ENCODE measurements around the gene CDK11B.
"Not testable (repeated sequence)": the region's sequence is repeated elsewhere in the genome, so short reads cannot be mapped to it uniquely, and the experiment has no call there.

DNA sequence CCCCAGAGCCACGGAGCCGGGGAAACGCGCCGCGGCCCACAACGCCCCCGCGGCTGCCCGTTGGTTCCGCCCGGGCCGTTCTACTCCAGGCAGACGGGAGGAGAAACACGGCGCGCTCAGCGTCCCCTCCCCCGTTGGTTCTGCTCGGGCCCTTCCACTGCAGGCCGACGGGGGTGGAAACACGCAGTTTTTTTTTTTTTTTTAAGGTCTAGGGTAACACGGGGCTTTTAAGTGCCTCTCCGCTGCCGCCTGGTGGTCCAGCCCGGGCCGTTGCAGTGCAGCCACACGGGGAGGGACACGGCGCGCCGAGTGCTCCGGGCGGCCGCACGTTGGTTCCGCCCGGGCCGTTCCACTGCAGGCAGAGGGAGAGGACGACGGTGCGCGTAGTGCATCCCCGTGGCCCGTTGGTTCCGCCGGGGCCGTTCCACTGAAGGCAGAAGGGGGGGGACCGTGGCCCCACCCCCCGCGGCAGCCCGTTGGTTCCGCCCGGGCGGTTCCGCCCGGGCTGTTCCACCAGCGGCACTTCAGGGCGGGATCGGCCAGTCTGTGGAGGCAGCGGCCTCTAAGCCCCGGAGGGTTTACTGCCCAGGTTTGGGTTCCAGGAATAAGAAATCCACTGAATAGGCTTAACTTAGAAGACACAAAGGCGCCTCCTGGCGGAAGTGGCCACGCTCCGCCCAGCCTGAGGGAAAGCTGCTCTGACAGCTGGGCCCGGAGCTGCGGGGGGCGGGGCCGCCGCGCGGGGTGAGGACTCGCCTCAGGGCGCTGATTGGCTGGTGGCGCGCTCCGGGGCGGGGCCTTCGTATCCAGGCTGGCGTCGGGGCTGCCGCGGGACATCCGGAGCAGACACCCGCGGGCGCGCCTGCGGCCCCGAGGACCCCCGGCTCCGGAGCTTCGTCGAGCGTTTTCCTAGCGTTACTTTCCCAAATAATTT lies 34.2 kb upstream of the CDK11B start, which contains the start of gene SLC35E2B:
- TF ChIP-seq SP1 (IDR thresholded peaks at IDR 0.05; ENCODE audit: low read depth, low read length); FOSL1 (IDR thresholded peaks at IDR 0.05; ENCODE audit: insufficient read depth, low read depth, low read length); POLR2A (IDR thresholded peaks at IDR 0.05; ENCODE audit: control extremely low read depth in 1 of 2, low read depth in 2 of 2, low read length in 2 of 2): not testable (repeated sequence)
- TF ChIP-seq, protein P1, sequence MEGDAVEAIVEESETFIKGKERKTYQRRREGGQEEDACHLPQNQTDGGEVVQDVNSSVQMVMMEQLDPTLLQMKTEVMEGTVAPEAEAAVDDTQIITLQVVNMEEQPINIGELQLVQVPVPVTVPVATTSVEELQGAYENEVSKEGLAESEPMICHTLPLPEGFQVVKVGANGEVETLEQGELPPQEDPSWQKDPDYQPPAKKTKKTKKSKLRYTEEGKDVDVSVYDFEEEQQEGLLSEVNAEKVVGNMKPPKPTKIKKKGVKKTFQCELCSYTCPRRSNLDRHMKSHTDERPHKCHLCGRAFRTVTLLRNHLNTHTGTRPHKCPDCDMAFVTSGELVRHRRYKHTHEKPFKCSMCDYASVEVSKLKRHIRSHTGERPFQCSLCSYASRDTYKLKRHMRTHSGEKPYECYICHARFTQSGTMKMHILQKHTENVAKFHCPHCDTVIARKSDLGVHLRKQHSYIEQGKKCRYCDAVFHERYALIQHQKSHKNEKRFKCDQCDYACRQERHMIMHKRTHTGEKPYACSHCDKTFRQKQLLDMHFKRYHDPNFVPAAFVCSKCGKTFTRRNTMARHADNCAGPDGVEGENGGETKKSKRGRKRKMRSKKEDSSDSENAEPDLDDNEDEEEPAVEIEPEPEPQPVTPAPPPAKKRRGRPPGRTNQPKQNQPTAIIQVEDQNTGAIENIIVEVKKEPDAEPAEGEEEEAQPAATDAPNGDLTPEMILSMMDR (IDR thresholded peaks at IDR 0.05; ENCODE audit: control extremely low read depth in 1 of 3, insufficient read depth in 1 of 3, low read depth in 1 of 3, low read length in 3 of 3): not testable (repeated sequence)
- TF ChIP-seq EP300 (IDR thresholded peaks at IDR 0.05; ENCODE audit: borderline replicate concordance in 1 of 2, low read depth in 2 of 2, low read length in 2 of 2): peak in 1 of 2 experiments; percentile 81; a peak in 1 of 3 replicates
